CD14-positive monocyte (primary cell): ENCODE results near the gene DBNDD2. TPM values are rescaled to one million over a fixed set of nuclear protein-coding genes. Genes with fewer than 3 reads are reported as not detected.

Experiments used
- DNase-seq, 3 donors: peaks; one replicate each; pipeline ENCODE4 v3.0.0-alpha.2; 2011 to 2022
- H2AFZ ChIP-seq: 2 replicates; pipeline ENCODE4 v1.6.0; 2012; ENCODE audit warnings: mild to moderate bottlenecking, low read depth, low read length, inconsistent platforms; ENCODE audit not compliant: insufficient read depth, poor library complexity, severe bottlenecking
- H3K27ac ChIP-seq, 2 donors: 1 replicate in 1 of 2; 2 replicates in 1 of 2; pipeline ENCODE4 v1.5.1; 2012 to 2013; ENCODE audit warnings: low read length in 2 of 2, control low read depth in 1 of 2, inconsistent platforms in 1 of 2, low read depth in 1 of 2, mild to moderate bottlenecking in 1 of 2
- H3K27me3 ChIP-seq, 2 donors: one replicate each; pipeline versions ENCODE4 v1.6.0 to v1.6.1; 2011 to 2013; ENCODE audit warnings: low read length in 2 of 2; ENCODE audit not compliant: control insufficient read depth in 2 of 2, insufficient read depth in 2 of 2
- H3K36me3 ChIP-seq, 2 donors: replicated peaks in 1 of 2; 1 replicate in 1 of 2; 2 replicates in 1 of 2; pipeline versions ENCODE4 v1.5.1 to v1.6.1; 2012 to 2013; ENCODE audit warnings: low read length in 2 of 2, control low read depth in 1 of 2, inconsistent platforms in 1 of 2, mild to moderate bottlenecking in 1 of 2; ENCODE audit not compliant: insufficient read depth in 2 of 2, control insufficient read depth in 1 of 2
- H3K4me1 ChIP-seq, 2 donors: 1 replicate in 1 of 2; 2 replicates in 1 of 2; pipeline versions ENCODE4 v1.5.1 to v1.6.1; 2012 to 2013; ENCODE audit warnings: low read length in 2 of 2, control low read depth in 1 of 2, inconsistent platforms in 1 of 2, mild to moderate bottlenecking in 1 of 2, moderate library complexity in 1 of 2; ENCODE audit not compliant: insufficient read depth in 2 of 2, control insufficient read depth in 1 of 2
- H3K4me2 ChIP-seq: replicated peaks from 2 replicates; pipeline ENCODE3; 2012; ENCODE audit warnings: low read length, moderate library complexity, mild to moderate bottlenecking; ENCODE audit not compliant: poor library complexity, severe bottlenecking; ENCODE audit errors: extremely low read depth
- H3K4me3 ChIP-seq, 3 experiments: fragments of 200-600 bp in 1 of 3; sonication (generic) in 1 of 3; replicated peaks in 1 of 3; 1 replicate in 2 of 3; 2 replicates in 1 of 3; pipeline ENCODE4 v1.5.1; 2011 to 2013; ENCODE audit warnings: low read length in 3 of 3, mild to moderate bottlenecking in 3 of 3, control low read depth in 2 of 3, low read depth in 2 of 3, inconsistent platforms in 1 of 3, moderate library complexity in 1 of 3
- H3K79me2 ChIP-seq: 2 replicates; pipeline ENCODE4 v1.6.0; 2012; ENCODE audit warnings: mild to moderate bottlenecking, control low read depth, inconsistent platforms, low read length, moderate library complexity; ENCODE audit not compliant: insufficient read depth
- H3K9ac ChIP-seq: 2 replicates; pipeline ENCODE4 v1.6.0; 2017; ENCODE audit warnings: low read length, mild to moderate bottlenecking; ENCODE audit not compliant: insufficient read depth, poor library complexity, severe bottlenecking
- H3K9me3 ChIP-seq, 2 donors: replicated peaks in 1 of 2; 1 replicate in 1 of 2; 2 replicates in 1 of 2; pipeline versions ENCODE4 v1.5.1 to v1.6.1; 2012 to 2013; ENCODE audit warnings: low read length in 2 of 2, control low read depth in 1 of 2; ENCODE audit not compliant: control insufficient read depth in 1 of 2, insufficient read depth in 1 of 2
- H4K20me1 ChIP-seq: 2 replicates; pipeline ENCODE4 v1.6.0; 2012; ENCODE audit warnings: mild to moderate bottlenecking, low read length, control low read depth, moderate library complexity; ENCODE audit not compliant: insufficient read depth
- H3K27ac Mint-ChIP-seq, 7 donors: one replicate each; pipeline ENCODE4 v1.8.0; 2020; ENCODE audit warnings: mild to moderate bottlenecking in 7 of 7, mixed read lengths in 7 of 7, moderate library complexity in 6 of 7, inconsistent platforms in 2 of 7
- H3K27me3 Mint-ChIP-seq, 3 donors: one replicate each; pipeline ENCODE4 v1.8.0; 2021 to 2022; ENCODE audit warnings: low read depth in 3 of 3, mild to moderate bottlenecking in 3 of 3, mixed read lengths in 3 of 3, moderate library complexity in 3 of 3, inconsistent platforms in 1 of 3
- H3K36me3 Mint-ChIP-seq, 2 donors: one replicate each; pipeline ENCODE4 v1.8.0; 2020; ENCODE audit warnings: mixed read lengths in 2 of 2, inconsistent platforms in 1 of 2, mild to moderate bottlenecking in 1 of 2
- H3K4me1 Mint-ChIP-seq: one replicate; pipeline ENCODE4 v1.8.0; 2020; ENCODE audit warnings: mild to moderate bottlenecking, mixed read lengths
- H3K4me3 Mint-ChIP-seq, 2 donors: one replicate each; pipeline ENCODE4 v1.8.0; 2020; ENCODE audit warnings: mild to moderate bottlenecking in 2 of 2, mixed read lengths in 2 of 2, moderate library complexity in 1 of 2
- H3K9me3 Mint-ChIP-seq, 7 donors: one replicate each; pipeline ENCODE4 v1.8.0; 2020 to 2022; ENCODE audit warnings: mixed read lengths in 7 of 7, mild to moderate bottlenecking in 6 of 7, moderate library complexity in 6 of 7, inconsistent platforms in 2 of 7
- CTCF ChIP-seq: fragments of 200-600 bp; IDR thresholded peaks from one replicate; pipeline ENCODE4 v1.8.0; 2022; ENCODE audit warnings: antibody characterized with exemption, mild to moderate bottlenecking
- WGBS: methylation state at CpG from one replicate; pipeline ENCODE4 v1.1.5; 2013; ENCODE audit warnings: missing lambda C conversion rate; ENCODE audit not compliant: insufficient coverage; 5-methylcytosine and 5-hydroxymethylcytosine counted together
- intact Hi-C, 2 donors: fragments of 100-400 bp; cut with micrococcal nuclease; formaldehyde crosslinking; loops; one replicate each; pipeline versions ENCODE4 v1.15.0 to v1.15.1; 2023
- polyA plus RNA-seq, 3 donors: library from polyadenylated mRNA; depleted of rRNA in 1 of 3; unstranded in 2 of 3; stranded (reverse) in 1 of 3; fragments of 300-500 nt in 2 of 3; fragments of >200 nt in 1 of 3; fragmentation: Illumina TruSeq in 2 of 3; gene quantifications; 1 replicate in 2 of 3; 2 replicates in 1 of 3; pipeline ENCODE4 v1.2.3, GENCODE V29; 2012 to 2021

Gene DBNDD2
- polyA plus RNA-seq, 3 donors: 15.6 to 22.1 (median 21.9) TPM

GRCh38 chr20:45365444-45365970 is 42.6 kb upstream of the DBNDD2 start:
- no peak overlapping the region for H3K4me2 ChIP-seq

GRCh38 chr20:45366192-45366591 is 41.9 kb upstream of the DBNDD2 start:
- Histone ChIP-seq H4K20me1 (peaks cover 49% of the 10 kb centered on the region), H3K4me2 (no peak overlapping the region), H3K9me3 (no peaks in the 10 kb centered on the region), H3K27me3 (no peaks in the 10 kb centered on the region), H3K79me2 (peaks cover 20% of the 10 kb centered on the region), H3K4me3 (no peak overlapping the region), H3K27ac (no peak overlapping the region), H3K4me1 (peaks cover 45 to 55% of the 10 kb centered on the region in 2 donors), H2AFZ (no peak overlapping the region), H3K36me3 (peaks cover 23 to 30% of the 10 kb centered on the region in 2 donors), H3K9ac (no peak overlapping the region)
- H3K36me3 Mint-ChIP-seq: peaks cover 38 to 42% of the 10 kb centered on the region in 2 donors
- no peaks in the 10 kb centered on the region for H3K27me3 Mint-ChIP-seq
- H3K27ac Mint-ChIP-seq: no peak overlapping the region
- WGBS: no CpG with 5 or more reads among the region's 1 CpG
- intact Hi-C loops: loop anchor here in 1 of 2 donors (5.0 kb wide), 1 partner anchor 51 kb away; the partner anchor contains the start of gene PIGT
- TF ChIP-seq CTCF: no peak
- H3K4me1 Mint-ChIP-seq: peaks cover 56% of the 10 kb centered on the region
- no peak for DNase-seq
- H3K9me3 Mint-ChIP-seq: peaks cover 0 to 2% (median 0%) of the 10 kb centered on the region in 7 donors
- no peak overlapping the region for H3K4me3 Mint-ChIP-seq

More at GRCh38 chr20:45365444-45365970, 42.6 kb upstream of the DBNDD2 start:
- no peaks in the 10 kb centered on the region for H3K27me3 ChIP-seq
- H3K27ac ChIP-seq: no peak overlapping the region
- no peaks in the 10 kb centered on the region for H3K9me3 ChIP-seq
- H3K9me3 Mint-ChIP-seq: peaks cover 0 to 3% (median 0%) of the 10 kb centered on the region in 7 donors
- no peaks in the 10 kb centered on the region for H3K27me3 Mint-ChIP-seq
- peaks cover 52 to 61% of the 10 kb centered on the region in 2 donors for H3K4me1 ChIP-seq
- WGBS: 100% methylated on average over 1 of the region's 5 CpGs
- peaks cover 60% of the 10 kb centered on the region for H3K4me1 Mint-ChIP-seq
- intact Hi-C loops: loop anchor here in 1 of 2 donors (5.0 kb wide), 1 partner anchor 52 kb away; the partner anchor contains the start of gene PIGT
- peaks cover 23 to 30% of the 10 kb centered on the region in 2 donors for H3K36me3 ChIP-seq
- H3K9ac ChIP-seq: no peak overlapping the region
- H3K79me2 ChIP-seq: peaks cover 20% of the 10 kb centered on the region
- H3K36me3 Mint-ChIP-seq: peaks cover 34 to 36% of the 10 kb centered on the region in 2 donors
- peaks cover 49% of the 10 kb centered on the region for H4K20me1 ChIP-seq
- TF ChIP-seq CTCF: no peak
- H3K4me3 Mint-ChIP-seq: no peak overlapping the region
- DNase-seq: no peak
- H3K27ac Mint-ChIP-seq: peak overlapping the region in 2 of 7 donors; percentile 42 to 51
- no peak overlapping the region for H3K4me3 ChIP-seq
- no peak overlapping the region for H2AFZ ChIP-seq
